Tibial nerve (tissue), 4 donors: ENCODE measurements around the gene FKBP6.

Experiments
- CTCF ChIP-seq, 5 experiments: fragments of 200-600 bp in 3 of 5; fragments of 450-650 bp in 2 of 5; sonication (generic) in 3 of 5; IDR thresholded peaks; one replicate each; pipeline ENCODE4 v1.5.1; 2016 to 2019; ENCODE audit warnings: antibody characterized with exemption in 5 of 5, mild to moderate bottlenecking in 3 of 5, moderate library complexity in 2 of 5
- EP300 ChIP-seq, 2 donors: sonication (generic); formaldehyde crosslinking; IDR thresholded peaks; one replicate each; pipeline ENCODE4 v1.6.1; 2017; ENCODE audit warnings: antibody characterized with exemption in 2 of 2, mild to moderate bottlenecking in 1 of 2

- TF ChIP-seq CTCF (IDR thresholded peaks at IDR 0.05) (no peak), EP300 (IDR thresholded peaks at IDR 0.05) (no peak)
Measured at GRCh38 chr7:73308074-73308664, 19.8 kb upstream of the FKBP6 start.
